NCI-H524 (cell line): ENCODE results near the gene CLPSL1.

Source experiments
- DNase-seq, 2 experiments: peaks; one replicate each; lab custom pipeline; 2025; lab: John Stamatoyannopoulos, UW

CLPSL1 gene

DNA sequence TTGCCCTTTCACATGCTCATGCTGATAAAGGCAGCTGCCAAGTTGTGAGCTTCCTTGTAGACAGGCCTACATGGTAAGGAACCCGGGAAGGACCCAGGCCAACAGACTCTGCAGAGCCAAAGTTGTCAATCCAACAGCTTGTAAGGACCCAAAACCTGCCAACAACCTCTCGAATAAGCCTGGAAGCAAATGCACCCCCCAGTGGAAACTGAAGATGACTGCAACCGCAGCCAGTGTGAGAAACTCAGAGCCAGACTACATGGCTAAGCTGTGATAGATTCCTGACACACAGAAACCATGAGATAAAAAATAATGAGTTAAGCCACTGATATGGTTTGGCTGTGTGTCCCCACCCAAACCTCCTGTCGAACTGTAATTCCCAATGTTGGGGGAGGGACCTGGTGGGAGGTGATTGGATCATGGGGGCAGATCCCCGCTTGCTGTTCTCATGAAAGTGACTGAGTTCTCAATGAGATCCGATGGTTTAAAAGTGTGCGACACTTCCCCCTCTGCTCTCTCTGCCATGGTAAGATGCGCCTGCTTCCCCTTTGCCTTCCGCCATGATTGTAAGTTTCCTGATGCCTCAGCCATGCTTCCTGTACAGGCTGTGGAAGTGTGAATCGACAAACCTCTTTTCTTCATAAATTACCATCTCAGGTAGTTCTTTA, 23.2 kb upstream of the CLPSL1 start:
- peak in 1 of 2 experiments; percentile 74 for DNase-seq

DNA sequence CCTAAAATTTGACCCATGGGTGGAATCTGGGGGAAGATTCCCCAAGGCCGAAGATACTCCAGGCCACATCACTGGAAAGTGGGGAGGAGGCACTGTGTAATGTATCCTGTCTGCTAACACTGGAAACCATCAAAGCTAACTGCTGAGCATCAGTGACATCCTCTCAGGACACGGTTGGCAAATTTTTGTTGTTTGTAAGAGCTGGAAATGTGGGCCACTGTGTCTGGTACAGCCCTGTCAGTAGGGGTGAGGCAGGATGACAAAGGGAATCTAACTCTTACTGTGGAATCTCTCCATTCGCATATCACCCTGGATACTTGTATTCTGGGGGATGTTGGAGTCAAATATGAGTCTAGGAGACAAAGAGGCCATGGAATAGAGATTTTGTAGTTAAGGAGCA, 21.4 kb upstream of the CLPSL1 start:
- no peak for DNase-seq

DNA sequence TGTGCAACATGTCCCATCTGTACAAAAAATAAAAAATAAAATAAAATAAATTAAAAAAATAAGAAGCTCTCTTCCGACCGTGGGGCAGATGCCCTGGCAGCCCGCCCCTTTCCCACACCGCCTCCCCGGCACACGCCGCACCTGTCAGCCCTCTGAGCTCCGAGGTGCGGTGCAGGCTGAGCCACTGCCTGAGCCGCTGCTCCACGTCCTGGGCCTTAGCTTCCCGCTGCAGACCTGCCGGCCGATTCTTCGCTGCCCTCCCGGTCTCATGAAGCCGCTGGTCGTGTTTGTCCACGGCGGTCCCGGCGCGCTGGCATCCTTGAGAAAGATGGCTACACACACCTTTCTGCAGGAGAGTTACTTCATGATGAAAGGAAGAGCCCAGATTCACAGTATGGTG, 15.1 kb upstream of the CLPSL1 start:
- no peak for DNase-seq

DNA sequence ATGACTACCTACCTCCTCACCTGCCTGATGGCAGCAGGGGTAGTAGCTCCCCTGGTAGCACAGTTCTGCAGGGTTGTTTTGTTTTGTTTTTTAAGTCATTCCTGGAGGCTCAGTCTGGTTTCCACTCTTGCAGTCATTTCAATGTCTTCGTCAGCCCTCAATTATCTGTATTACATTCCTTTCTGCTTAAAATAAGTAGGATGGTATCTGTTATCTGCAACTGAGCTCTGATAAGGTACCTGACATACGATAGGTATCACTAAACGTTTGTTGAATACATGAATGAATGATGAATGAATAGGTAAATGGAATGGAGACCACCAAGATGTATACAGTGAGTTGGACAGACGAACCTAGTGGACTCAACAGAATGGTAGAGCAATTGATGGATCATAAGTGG, 11.6 kb upstream of the CLPSL1 start:
- no peak for DNase-seq

DNA sequence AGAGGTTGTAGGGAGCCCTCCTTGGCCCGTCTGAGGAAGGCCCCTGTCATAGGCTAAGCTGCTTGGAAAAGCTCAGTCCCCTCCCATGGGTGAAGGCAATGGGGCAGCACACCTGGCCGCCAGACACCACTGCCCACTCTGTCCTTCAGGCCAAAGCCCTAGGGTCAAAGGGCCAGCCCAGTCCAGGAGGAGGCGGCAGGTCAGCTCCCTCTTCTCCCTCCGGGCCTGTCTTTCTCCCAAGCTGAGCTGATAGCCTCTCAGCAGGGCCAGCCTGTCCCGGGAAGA, 9.5 kb upstream of the CLPSL1 start:
- no peak for DNase-seq

DNA sequence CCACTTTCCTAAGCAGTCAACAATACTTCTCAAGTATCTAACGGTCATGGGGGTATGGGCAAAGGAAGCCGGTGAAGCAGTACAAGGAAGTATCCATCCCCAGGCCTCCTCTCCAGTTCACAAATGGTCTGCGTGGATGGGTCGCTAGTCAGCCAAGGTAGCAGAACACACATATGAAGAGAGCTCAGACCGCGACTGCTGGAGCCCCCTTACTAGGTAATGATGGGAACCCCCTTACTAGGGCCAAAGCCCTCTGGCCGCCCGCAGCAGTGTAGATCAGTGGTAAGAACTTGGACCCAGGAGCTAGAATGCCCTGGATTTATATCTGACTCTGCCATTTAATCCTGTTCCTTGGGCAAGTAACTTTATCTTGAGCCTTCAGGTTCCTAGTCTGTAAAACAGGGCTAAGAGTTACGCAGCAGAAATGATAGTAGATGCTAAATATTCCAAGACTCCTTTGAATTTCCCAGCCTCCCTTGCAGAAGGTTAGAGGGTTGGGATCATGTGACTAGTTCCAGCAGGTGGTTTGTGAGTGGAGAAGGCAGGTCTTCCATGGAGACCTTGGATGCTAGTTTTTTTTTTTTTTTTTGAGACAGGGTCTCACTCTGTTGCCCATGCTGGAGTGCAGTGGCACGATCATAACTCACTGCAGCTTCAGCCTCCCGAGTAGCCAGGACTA, 6.6 kb upstream of the CLPSL1 start:
- no peak for DNase-seq

DNA sequence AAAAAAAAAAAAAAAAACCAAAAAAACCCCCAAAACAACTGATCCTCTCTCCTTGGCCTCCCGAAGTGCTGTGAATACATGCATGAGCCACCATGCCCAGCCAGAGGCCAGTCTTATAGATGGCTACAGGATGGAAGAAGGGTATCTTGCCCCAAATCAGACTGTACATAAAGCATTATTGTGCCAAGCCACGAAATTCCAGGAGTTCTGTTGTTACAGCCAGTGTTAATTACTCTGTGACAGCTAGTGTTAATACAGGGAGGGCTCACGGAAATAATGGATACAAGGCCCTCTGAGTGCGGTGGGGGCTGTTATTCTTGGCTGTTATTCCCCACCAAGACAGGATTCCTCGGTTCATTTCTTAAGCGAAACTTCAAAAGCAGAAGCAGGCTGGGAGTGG, 5.8 kb upstream of the CLPSL1 start:
- no peak for DNase-seq

DNA sequence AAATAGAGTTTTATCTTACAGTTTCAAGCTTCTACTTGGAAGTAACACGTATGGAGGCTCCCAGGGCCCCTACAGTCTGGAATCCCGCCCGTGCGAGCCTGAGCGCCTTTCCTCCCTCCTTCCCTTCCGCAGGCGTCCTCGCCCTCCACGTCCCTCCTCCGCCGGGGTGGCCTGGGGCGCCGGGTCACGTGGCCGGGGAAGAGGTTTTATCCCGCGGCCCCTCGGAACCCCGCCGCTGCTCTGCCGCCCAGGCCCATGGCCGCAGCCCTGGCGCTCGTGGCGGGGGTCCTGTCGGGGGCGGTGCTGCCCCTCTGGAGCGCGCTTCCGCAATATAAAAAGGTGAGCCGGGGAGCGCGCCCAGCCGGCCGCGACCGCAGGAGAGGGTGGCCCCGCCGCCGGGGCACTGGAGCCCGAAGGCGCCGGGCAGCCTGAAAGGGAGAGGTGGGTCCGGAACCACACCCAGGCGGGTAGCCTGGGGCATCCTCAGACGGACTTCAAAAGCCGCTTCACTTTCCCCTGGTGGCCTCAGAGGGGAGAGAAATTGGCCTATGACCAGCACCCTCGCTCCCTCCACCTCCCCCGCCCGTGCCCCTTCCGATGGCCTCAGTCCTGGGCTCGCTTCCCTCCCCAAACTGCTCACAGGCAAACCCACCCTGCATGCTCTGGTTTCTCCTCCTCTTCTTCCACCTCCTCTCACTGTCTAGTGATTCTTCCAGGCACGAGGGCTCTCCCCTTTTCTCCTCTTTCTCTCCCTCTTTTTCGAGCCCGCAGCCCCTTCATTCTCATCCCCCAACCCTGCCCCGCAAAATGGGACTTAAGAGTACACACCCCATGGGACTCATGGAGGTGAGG, 4.2 kb upstream of the CLPSL1 start, which contains the start of gene CLPSL2:
TSS of gene CLPSL2 (plus strand) at position 235 of the 852 bp plus-strand sequence. CDS start at position 256, 21 bp downstream.
- peak in 1 of 2 experiments; percentile 52 for DNase-seq

DNA sequence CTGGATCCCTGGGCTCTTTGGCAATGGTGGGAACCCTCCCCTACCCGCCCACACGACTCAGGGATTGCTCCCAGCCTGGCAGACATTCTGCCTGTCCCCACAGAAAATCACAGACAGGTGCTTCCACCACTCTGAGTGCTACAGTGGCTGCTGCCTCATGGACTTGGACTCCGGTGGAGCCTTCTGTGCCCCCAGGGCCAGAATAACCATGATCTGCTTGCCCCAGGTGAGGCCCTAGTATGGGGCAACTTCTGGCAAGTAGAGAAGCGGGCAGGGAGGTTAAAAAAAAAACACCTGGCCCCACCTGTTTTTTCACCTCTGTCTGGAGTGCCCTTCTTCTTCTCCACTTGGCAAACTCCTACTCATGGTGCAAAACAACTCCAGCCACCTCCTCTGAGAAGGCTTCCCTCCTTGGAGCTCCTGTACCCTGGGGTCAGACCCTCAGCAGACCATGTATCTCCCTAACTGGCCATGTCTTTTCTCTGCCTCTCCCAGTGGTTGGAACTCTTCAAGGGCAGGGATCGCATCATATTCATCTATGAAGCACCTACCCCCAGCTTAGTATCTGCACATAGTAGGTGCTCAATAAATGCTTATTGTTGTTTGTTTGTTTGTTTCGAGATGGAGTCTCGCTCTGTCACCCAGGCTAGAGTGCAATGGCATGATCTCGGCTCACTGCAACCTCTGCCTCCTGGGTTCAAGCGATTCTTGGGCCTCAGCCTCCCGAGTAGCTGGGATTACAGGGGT, 3.3 kb upstream of the CLPSL1 start:
- DNase-seq, result no peak

DNA sequence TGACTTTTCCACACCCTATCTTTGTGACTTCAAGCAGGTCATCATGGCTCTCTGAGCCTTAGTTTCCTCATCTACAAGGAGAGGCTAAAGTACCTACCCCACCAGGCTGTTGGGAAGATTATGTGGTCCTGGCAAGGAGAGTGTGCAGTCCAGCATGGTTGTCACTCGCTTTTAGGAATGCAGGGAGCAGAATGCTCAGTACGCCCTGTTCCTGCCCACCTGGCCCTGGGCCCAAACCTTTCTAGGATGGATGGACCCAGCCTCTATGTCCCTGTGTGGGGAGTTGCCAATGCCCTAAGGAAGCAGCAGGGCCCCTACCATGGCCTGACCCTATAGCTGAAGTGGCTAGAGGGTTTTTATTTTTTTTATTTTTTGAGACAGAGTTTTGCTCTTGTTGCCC, 2.4 kb upstream of the CLPSL1 start:
- no peak for DNase-seq

DNA sequence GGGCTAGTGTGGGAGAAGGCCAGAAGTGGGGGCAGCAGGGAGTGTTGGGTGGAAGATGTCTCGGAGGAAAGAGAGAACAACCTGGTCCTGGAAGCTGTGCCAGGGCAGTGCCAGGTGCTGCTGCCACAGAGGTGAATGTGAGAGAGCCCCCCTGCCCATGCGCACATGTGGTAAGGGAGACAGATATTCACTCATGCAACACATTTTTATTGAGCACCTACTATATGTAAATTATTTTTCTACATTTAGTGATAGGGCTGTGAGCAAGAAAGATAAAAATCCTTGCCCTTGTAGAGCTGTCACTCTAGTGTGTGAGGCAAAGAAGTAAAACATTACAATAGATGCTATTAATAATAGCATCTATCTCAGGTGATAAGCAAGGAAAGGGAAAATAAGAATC, 471 bp downstream of the CLPSL1 start:
- DNase-seq, result no peak

DNA sequence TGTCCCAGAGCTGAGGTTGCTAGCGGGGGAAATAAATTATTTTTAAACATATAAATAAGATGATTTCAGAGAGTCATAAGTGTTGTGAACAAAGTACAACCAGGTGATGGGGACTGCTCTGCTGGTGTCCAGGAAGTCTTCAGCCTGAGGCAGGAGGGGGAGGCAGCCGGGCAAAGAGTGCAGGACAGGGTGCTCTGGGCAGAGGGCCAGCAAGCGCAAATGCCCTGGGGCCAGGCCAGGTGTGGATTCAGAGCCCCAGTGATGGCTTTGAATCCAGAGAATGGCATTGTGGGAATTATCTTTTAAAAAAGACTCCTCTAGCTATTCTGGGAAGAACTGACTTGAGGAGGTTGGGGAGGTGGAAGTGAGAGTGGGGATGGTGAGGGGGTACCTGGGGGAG, 1.6 kb downstream of the CLPSL1 start:
- no peak for DNase-seq

DNA sequence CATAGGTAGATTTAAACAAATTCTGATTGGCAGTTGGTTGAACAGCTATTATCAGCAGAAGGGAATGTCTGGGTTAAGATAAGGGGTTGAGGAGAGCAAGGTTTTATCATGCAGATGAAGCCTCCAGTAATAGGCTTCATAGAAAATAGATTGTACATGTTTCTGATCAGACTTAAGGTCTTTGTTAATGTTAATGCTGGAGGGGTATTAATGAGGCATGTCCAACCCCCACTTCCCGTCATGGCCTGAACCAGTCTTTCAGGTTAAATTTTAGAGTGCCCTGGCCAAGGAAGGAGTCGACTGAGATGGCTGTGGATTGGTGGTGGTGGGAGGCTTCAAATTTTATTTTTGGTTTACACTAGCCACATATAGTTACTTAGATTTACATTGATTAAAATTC, 3.4 kb downstream of the CLPSL1 start:
- DNase-seq, result no peak

DNA sequence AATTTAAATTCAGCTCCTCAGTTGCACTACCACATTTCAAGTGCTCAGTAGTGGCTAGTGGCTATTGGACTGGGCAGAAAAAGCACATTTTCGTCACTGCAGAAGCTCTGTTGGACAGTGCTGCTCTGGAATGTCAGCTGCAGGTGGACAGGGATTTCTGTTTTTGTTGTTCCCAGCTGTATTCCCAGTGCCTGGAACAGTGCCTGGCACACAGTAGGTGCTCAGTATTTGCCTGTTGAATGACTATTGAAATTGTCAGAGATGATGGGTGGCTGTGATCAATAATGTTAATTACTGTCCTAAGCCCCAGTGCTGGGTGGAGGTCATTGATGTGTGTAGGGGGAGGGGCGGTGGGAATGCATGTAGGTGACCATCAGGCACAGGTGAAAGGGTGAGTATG, 5.5 kb downstream of the CLPSL1 start:
- no peak for DNase-seq

DNA sequence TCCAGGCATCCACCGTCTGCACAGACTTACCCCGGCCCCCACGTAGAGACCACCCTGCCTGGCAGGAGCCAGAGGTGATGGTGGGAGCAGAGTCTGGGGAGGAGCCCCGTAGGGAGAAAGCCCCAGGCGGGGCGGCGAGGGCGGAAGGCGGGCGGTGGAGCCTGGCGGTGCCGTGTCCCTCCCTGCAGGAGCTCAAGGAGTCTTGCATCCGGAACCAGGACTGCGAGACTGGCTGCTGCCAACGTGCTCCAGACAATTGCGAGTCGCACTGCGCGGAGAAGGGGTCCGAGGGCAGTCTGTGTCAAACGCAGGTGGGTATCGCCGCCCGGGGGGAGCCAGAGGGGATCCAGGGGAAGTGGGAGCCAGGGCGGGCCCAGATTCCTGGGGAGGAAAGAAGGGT, 6.0 kb downstream of the CLPSL1 start:
- DNase-seq, result no peak

DNA sequence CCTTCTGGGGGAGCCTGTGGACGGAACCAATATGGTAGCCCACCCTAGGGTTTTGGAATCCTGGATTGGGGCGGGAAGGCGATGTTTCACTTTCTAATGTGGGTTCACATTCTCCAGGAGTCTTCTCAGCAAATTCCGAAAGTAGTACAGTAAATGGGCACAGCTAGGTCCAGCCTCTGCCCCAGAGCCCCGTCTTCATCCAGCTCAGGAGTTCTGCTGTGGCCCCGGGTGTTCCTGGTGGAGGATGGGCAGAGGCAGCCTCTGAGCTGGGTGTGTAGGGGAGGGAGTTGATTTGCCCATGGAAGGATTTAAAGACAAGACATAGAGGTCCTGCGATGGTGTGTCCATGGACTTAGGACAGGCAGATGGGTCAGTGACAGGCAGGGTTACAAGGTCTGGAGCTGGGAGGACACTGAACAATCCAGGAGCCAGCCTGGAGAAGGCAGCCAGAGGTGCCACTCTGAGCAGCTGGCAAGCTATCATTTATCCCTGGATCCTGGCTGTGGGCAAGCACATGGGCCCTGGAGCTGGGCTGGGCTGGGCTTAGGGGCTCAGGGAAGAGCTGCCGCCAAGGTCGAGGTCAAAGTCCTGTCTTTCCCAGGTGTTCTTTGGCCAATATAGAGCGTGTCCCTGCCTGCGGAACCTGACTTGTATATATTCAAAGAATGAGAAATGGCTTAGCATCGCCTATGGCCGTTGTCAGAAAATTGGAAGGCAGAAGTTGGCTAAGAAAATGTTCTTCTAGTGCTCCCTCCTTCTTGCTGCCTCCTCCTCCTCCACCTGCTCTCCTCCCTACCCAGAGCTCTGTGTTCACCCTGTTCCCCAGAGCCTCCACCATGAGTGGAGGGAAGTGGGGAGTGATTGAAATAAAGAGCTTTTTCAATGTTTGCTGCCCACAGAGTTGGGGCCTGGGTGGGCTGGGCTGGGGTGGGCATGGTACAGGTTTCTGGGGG, 6.7 kb downstream of the CLPSL1 start:
- no peak for DNase-seq

DNA sequence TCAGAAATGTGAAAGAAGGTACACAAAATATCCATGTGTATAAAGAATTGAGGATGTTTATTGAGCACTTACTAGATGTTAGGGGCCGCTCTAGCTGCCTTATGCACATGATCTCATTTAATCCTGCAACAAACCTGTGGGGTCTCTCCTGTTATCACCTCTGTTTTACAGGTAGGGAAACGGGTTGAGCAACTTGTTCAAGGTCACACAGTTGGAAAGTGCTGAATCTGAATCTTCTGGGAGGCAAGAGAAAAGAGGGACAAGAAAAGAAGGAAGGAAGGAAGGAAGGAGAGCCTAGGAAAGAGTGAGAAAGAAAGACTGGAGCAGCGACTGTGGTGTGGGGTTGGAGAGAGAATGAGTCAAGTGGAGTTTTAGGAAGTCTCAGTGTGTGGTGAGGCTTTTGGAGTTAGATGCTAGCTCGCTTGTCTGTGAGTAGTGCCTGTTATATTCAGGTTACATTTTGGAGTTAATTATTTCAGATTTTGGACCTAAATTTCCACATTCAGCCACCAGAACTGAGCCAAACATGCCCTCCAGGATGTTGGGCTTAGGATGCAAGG, 7.7 kb downstream of the CLPSL1 start:
- no peak for DNase-seq

DNA sequence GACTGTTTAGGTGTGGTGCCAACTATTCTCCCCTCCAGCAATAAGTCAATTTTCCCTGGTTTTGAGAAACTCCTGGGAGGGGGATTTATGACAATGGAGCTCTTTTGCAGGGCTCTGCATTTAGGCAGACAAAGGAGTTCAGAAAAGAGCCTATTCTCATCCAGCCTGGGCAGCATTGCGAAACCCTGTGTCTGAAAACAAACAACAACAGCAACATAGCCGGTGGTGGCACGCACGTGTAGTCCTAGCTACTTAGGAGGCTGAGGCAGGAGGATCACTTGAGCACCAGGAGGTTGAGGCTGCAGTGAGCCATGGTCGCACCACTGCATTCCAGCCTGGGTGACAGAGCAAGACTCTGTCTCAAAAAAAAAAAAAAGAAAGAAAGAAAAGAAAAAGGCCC, 9.9 kb downstream of the CLPSL1 start:
- DNase-seq, result no peak

DNA sequence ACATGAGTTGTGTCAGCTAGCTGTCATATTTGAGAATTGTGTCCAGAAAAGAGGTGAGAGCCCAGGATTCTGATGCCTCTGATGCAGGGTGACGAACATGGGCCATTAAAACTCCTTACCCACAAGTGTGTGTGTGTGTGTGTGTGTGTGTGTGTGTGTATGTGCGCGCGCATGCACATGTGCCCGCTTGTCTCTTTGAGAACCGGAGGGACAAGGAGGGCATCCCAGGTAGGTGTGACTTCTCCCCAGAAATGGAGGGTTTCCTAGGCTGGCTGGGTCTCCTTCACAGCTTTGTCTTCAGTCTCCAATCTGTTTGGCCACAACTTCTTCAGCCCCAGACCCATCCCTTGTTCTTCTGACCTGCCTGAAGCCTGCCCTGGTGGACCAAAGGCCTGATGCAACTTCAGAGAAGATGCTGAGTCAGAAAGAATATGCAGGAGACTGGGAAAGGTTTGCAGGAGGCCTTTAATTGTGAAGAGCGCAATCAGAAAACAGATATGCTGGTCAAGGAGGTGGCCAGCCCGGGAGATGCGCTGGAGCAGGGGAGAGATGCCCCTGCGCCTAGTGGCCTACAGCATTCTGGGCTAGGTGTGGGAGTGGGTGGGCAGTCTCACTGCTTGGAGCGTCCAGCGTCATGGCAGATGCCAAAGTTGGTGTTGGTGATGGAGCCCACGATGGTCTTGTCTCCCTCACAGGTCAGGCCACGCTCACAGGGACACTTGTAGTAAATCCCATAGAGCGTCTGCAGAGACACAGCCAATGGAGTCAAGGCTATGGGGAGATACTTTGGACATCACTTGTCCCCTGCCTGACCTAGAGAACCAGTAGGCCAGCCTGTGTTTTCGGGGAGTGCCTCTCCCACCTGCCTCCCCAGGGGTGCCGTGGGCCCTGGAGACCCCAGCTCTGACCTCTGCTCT, 14.0 kb downstream of the CLPSL1 start:
- DNase-seq, result no peak
